ENCODE results near the gene CMIP. TPM values are rescaled to one million over a fixed set of nuclear protein-coding genes. Genes with fewer than 3 reads are reported as not detected.

Gene CMIP
- total RNA-seq, 1 experiment from 2014 or later = 25.7 TPM

DNA sequence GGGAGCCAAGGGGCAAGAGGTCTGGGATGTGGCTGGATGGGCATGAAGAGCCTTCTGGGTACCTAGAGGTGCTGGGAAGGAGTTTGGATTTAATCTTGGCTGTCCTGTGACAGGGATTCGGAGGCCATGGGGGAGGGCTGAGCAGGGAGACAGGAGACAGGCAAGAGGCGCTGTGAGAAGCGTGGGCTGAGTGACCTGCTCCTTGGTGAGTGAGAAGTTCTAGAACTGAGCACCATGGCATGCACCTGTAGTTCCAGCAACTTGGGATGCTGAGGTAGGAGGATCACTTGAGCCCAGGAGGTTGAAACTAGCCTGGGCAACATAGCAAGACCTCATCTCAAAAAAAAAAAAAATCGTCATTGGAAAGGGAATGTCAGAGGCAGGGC lies 256.2 kb downstream of the CMIP start:
- intact Hi-C loops (cut with micrococcal nuclease) = no loop called here
- no peak for TF ChIP-seq EZH2 (IDR thresholded peaks at IDR 0.05; ENCODE audit: low read length, unreplicated experiment)
- TF ChIP-seq EZH2phosphoT487 (IDR thresholded peaks at IDR 0.05; ENCODE audit: borderline replicate concordance, low read length) = no peak
- no peaks in the 10 kb centered on the region for H3F3A ChIP-seq (ENCODE audit: low read length, unreplicated experiment)
- no peaks in the 10 kb centered on the region for H3K9me3 ChIP-seq (ENCODE audit: low read length)
- peaks cover 10% of the 10 kb centered on the region; the same call in 1 of the 2 replicates for H3K4me1 ChIP-seq (ENCODE audit: insufficient read depth, low read length)
- H2AFZ ChIP-seq (ENCODE audit: low read length) = no peak overlapping the region
- H3K27ac ChIP-seq (ENCODE audit: low read length) = no peak overlapping the region
- CTCF ChIA-PET = no interaction called here
- no peak overlapping the region for H3K4me3 ChIP-seq (ENCODE audit: low read length)
- no peaks in the 10 kb centered on the region for H3K27me3 ChIP-seq (ENCODE audit: low read length)
- POLR2A ChIA-PET (ENCODE audit: unreplicated experiment) = no interaction called here
- H3K79me2 ChIP-seq (ENCODE audit: low read length) = no peaks in the 10 kb centered on the region
- H3K4me2 ChIP-seq (ENCODE audit: low read length) = no peak overlapping the region
- no peak overlapping the region for H3K9ac ChIP-seq (ENCODE audit: low read length)
- BruUV-seq (replicated peaks) = no TSS peak
- no peak for DNase-seq
- no peak for ATAC-seq
- no peaks in the 10 kb centered on the region for H4K20me1 ChIP-seq (ENCODE audit: low read length)
- H3K36me3 ChIP-seq (ENCODE audit: low read depth, low read length) = peaks cover 7% of the 10 kb centered on the region
- H3K9me2 ChIP-seq (replicated peaks; ENCODE audit: low read length) = no peaks in the 10 kb centered on the region

DNA sequence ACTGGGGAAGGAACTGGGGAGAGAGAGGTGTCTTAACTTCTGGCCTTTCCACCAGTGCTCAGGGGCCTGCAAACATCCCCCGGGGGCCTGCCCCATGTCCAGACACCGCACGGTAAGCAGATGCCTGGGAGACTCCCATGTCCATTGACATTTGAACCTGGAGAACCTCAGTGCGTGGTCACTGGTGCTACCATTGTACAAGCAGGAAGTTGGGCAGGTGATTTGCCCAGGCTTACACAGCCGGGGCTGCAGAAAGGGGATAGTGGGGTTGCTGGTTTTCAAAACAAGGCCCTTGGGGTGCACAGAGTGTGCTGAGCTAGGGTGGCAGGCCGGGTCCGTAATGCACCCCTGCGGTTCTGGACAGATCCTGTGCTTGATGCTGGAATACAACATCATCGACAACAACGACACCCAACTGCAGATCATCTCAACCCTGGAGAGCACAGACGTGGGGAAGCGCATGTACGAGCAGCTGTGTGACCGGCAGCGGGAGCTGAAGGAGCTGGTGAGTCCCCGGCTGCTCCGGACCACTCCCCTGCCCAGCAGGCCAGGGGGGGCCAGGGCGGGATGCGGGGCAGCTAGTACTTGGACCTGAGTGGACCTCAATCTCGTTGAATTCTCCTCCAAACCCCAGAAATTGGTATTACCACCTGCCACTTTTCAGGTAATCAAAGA lies 256.8 kb downstream of the CMIP start:
- Histone ChIP-seq H3F3A (ENCODE audit: low read length, unreplicated experiment) (no peaks in the 10 kb centered on the region), H4K20me1 (ENCODE audit: low read length) (no peaks in the 10 kb centered on the region), H3K36me3 (ENCODE audit: low read depth, low read length) (peaks cover 9% of the 10 kb centered on the region), H3K79me2 (ENCODE audit: low read length) (no peaks in the 10 kb centered on the region), H3K4me1 (ENCODE audit: insufficient read depth, low read length) (peaks cover 10% of the 10 kb centered on the region; the same call in 1 of the 2 replicates), H3K27ac (ENCODE audit: low read length) (no peak overlapping the region), H3K9me2 (replicated peaks; ENCODE audit: low read length) (no peaks in the 10 kb centered on the region), H3K27me3 (ENCODE audit: low read length) (no peaks in the 10 kb centered on the region), H3K4me3 (ENCODE audit: low read length) (no peak overlapping the region), H3K9me3 (ENCODE audit: low read length) (no peaks in the 10 kb centered on the region), H3K4me2 (ENCODE audit: low read length) (no peak overlapping the region), H3K9ac (ENCODE audit: low read length) (no peak overlapping the region), H2AFZ (ENCODE audit: low read length) (no peak overlapping the region)
- no peak for ATAC-seq
- no peak for DNase-seq
- TF ChIP-seq, protein P1, sequence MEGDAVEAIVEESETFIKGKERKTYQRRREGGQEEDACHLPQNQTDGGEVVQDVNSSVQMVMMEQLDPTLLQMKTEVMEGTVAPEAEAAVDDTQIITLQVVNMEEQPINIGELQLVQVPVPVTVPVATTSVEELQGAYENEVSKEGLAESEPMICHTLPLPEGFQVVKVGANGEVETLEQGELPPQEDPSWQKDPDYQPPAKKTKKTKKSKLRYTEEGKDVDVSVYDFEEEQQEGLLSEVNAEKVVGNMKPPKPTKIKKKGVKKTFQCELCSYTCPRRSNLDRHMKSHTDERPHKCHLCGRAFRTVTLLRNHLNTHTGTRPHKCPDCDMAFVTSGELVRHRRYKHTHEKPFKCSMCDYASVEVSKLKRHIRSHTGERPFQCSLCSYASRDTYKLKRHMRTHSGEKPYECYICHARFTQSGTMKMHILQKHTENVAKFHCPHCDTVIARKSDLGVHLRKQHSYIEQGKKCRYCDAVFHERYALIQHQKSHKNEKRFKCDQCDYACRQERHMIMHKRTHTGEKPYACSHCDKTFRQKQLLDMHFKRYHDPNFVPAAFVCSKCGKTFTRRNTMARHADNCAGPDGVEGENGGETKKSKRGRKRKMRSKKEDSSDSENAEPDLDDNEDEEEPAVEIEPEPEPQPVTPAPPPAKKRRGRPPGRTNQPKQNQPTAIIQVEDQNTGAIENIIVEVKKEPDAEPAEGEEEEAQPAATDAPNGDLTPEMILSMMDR (conservative IDR thresholded peaks at IDR 0.05; ENCODE audit: low read depth, low read length) = no peak
- no peak for TF ChIP-seq EZH2phosphoT487 (IDR thresholded peaks at IDR 0.05; ENCODE audit: borderline replicate concordance, low read length)
- TF ChIP-seq EZH2 (IDR thresholded peaks at IDR 0.05; ENCODE audit: low read length, unreplicated experiment) = no peak
- ChIA-PET POLR2A (ENCODE audit: unreplicated experiment) (no interaction called here), CTCF (no interaction called here)
- intact Hi-C loops (cut with micrococcal nuclease) = no loop called here
- BruUV-seq (replicated peaks) = no TSS peak

- H3K36me3 ChIP-seq (ENCODE audit: low read depth, low read length) = peaks cover 18% of the 10 kb centered on the region
- no peak overlapping the region for H2AFZ ChIP-seq (ENCODE audit: low read length)
- H3K4me1 ChIP-seq (ENCODE audit: insufficient read depth, low read length) = peaks cover 15% of the 10 kb centered on the region; the same call in 1 of the 2 replicates
- ATAC-seq (no peak), DNase-seq (no peak)
- no peak overlapping the region for H3K4me2 ChIP-seq (ENCODE audit: low read length)
- no peaks in the 10 kb centered on the region for H3F3A ChIP-seq (ENCODE audit: low read length, unreplicated experiment)
- no peaks in the 10 kb centered on the region for H3K27me3 ChIP-seq (ENCODE audit: low read length)
- intact Hi-C loops (cut with micrococcal nuclease) = no loop called here
- no peaks in the 10 kb centered on the region for H3K79me2 ChIP-seq (ENCODE audit: low read length)
- POLR2A ChIA-PET (ENCODE audit: unreplicated experiment) = no interaction called here
- no peaks in the 10 kb centered on the region for H3K9me3 ChIP-seq (ENCODE audit: low read length)
- no peaks in the 10 kb centered on the region for H4K20me1 ChIP-seq (ENCODE audit: low read length)
- H3K4me3 ChIP-seq (ENCODE audit: low read length) = no peak overlapping the region
- CTCF ChIA-PET = no interaction called here
- no peaks in the 10 kb centered on the region for H3K9me2 ChIP-seq (replicated peaks; ENCODE audit: low read length)
- BruUV-seq (replicated peaks) = no TSS peak
- H3K9ac ChIP-seq (ENCODE audit: low read length) = no peak overlapping the region
- H3K27ac ChIP-seq (ENCODE audit: low read length) = no peak overlapping the region
- TF ChIP-seq EZH2phosphoT487 (IDR thresholded peaks at IDR 0.05; ENCODE audit: borderline replicate concordance, low read length) (no peak), EZH2 (IDR thresholded peaks at IDR 0.05; ENCODE audit: low read length, unreplicated experiment) (no peak)
- TF ChIP-seq, protein P1 (conservative IDR thresholded peaks at IDR 0.05; ENCODE audit: low read depth, low read length) = no peak
These were observed 257.9 kb downstream of the CMIP start for GRCh38 chr16:81702506-81702905.
